HG02943 (cell line): ENCODE measurements around the gene ANO1.

Experiments used
- ATAC-seq: cut with Tn5 transposase; IDR thresholded peaks from one replicate; pipeline ENCODE4 v1.9.1; 2021; ENCODE audit warnings: mild to moderate bottlenecking, low read depth, moderate library complexity; ENCODE audit not compliant: unreplicated experiment

ANO1 gene

DNA sequence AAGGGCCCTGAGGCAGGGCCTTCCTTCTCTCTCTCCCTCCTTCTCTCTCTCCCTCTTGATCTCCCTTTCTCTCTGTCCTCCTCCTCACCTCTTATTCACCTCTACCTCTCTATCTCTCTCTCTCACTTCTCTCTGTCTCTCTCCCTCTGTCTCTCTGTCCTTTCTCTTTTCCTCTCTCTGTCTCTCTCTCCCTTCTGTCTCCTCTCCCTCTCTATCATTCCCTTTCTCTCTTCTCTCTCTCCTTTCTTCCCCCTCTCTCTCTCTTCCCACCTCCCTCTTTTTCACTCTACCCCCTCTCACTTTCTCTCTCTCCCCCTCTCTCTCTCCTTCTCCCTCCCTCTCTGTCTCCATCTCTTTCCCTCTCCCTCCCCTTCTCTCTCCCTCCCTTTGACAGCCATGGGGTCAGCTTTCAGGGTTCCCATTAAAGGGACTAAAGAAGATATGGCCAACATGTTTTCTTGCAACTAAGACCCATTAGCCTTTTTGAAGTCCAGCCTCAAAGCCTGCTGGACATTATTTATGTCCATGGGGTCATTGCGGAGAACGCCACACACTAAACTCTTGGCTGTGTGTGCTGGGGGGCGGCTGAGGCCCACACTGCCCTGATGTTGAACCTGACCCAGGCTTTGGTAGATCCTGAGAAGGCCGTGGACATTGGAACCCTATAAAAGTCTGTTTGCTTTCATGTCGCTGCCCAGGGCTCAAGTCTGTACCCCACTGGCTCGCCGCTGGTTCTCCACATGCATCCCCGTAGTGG is 15.0 kb downstream of the ANO1 start:
- no peak for ATAC-seq

DNA sequence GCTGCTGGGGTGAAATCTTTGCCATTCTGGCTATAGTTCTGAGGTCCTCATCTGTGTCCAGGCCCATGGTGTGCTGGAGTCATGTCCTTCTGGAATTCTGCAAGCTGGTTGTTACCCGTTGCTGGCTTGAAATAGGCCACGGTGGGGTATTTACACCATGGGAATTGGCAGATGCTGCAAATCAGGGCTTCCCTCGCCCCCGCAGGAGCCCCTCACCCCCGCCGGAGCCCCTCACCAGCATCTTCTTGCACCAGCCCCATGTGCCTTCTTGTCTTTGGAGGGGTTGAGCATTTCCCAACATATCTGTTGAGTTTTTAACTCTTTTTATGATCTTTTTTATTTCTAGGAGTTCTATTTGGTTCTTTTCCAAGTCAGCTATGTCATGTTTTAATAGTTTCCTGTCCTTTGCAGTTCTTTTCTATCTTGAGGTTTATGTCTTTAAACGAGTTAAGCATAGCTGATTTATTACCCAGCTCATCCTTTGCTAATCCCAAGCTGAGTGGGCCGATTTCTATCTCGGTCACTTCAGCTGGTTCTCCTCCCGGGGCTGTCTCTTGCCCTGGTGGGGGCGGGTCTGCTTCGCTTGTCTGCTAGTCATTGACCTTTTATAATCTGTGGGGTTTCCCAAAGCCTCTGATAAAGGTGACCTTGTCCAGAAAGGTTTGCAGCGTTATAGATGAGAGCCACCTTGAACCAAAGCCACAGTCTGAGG is 17.6 kb downstream of the ANO1 start:
- no peak for ATAC-seq

DNA sequence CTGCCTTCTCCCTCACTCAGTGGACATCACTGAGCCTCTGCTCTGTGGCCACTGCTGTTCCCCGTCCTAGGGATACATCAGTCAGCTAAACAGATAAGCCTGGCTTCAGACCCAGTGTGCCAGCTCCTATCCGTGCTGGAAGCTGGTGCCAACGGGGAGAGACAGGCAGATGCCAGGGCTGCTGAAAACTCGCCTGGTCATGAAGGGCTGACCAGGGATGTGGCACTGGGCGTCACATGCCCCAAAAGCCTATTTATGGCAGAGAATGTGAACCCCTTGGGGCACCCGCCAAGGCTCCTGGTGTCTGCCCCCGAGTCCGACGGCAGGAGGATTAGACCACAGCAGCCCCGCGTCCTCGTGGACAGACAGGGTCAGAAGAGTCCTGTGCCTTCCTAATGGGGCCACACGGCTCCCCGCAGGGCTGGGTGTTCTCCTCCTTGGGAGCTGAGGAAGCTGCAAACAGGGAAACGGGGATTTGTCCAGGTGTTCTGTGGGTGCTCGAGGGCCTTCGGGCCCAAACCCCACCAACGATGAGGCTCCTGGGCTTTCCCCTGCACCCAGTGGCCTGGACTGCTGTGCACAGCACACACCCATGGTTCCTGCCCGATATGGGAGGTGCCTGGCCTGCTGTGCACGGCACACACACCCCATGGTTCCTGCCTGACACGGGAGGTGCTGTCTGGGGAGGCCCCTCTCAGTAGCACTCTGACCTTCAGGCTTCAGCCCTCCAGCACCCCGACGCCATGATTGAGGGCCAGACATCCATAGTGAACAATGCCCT is 19.9 kb downstream of the ANO1 start:
- no peak for ATAC-seq

DNA sequence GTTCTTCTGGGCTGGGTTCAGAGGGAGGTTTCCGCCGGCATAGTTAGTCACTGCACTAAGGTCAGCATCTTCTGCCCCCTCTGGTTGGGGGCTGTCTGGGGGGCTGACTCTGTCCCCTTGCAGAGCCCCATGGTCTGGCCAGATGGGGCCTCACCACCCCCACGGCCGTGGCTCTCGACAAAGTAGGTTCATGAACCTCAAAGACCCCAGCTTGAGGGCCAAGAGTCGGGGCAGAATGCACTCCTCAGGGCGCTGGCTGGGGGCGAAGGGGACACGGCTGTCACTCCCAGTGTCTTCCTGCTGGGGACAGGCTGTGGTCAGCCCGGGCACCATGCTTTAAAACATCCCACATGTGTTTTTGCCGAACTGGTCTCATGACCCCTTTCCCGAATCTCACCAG is 20.8 kb downstream of the ANO1 start:
- no peak for ATAC-seq

DNA sequence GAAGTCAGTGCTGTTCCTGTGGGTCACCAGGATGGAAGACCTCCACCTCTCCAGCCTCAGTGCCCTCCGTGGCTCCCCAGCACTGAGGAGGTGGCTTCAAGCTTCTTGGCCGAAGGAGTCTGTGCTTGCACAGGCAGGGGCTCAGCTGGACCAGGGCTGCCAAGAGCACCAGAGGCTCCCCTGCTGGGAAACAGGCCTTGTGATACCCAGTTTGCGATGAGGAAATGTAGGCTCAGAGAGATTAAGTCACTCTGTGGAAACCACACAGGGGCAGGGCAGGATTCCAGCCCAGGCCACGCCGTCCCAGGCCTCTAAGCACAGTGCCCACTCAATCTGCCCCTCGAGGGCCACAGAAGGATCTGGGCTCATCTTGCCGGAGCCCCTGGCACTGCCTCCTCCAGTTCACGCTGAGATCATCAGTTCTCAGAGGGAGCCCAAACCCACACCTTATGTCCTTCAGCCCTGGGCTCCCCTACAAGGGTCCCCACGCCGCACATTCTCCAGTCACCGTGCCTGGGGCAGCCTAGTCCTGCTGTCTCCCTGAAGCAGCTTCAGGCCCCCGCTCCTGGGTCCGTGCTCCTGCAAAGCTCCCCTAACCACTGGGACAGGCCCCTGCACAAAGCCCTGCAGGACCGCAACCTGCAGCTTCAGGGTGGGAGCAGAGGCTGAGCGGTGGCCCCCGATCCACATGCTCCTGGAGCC is 21.6 kb downstream of the ANO1 start:
- no peak for ATAC-seq

DNA sequence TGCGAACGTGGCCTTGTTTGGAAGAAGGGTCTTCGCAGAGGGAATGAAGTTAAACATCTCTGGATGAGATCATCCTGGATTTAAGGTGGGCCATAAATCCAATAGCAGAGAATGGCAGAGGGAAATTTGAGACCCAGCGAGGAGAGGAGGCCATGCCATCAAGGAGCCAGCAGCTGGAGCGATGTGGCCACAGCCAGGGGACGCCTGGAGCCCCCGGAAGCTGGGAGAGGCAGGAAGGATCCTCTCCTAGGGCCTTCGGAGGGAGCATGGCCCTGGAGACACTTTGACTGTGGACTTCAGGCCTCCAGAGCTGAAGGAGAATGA is 22.1 kb downstream of the ANO1 start:
- no peak for ATAC-seq

DNA sequence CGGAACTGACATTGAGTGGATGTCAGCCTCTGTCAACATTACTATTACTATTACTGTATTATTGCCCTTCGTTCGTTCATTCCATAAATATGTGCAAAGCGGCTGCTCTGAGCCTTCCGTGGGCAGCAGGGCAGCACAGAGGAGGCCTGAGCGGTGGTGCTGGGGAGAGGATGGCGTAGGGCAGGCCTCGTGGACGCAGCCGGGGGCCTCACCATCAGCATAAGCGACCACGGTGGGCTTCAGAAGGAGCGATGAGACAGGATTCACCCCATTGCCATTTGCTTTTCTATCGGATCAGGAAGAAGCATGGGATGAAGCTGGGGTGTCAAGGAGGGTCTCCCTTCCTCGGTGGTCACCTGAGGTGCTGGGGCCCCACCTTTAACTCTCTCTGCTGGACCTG is 22.7 kb downstream of the ANO1 start:
- ATAC-seq: no peak

DNA sequence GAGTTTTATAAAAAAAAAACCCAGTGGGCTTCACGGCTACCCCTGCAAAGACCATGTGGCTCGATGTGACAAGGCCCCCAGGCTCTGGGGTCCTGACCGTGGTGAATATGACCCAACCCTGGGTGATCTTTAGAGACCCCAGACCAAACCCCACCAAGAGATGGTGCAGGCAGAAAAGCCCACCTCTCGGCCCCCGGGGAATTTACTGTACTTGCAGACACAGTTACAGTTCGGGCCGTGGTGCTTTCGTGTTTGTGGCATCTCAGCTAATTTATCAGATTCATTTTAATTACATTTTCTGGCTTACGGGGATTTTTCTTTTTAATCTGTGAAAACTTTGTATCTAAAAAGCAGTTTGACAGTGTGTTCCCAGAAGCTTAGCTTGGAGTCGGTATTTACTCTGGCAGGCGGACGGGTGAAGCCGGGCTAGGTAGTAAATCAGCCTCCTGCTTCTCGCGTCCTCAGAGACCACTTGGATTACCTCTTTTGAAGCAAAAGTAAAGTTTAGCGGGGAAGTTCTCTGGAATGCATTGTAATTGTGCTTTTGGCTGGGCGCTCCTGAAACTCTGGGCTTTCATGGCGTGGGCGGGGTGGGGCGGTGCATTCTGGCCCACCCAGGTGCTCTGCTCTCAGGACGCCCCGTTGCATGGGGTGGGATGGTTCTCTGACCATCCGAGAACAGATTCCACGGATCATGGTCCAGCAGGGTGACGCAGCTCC is 25.3 kb downstream of the ANO1 start:
- ATAC-seq: no peak

DNA sequence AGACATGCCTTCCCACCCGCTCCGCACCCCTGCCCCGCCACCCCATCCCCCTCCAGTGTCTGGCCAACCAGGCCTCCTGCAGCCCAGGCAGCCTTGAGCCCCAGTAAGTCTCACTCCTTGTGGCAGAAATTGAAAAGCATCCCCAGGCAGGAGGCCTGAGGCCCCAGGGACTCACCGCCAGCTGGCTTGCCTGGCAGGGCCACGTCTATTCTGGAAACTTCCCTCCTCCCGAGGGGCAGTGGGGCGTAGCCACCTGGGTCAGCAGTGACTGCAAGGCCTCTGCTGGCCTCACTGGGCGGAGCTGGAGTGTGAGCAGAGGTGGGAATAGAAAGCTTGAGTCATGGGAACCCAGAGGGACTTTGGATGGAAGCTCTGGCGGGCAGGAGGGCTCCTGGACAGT is 26.3 kb downstream of the ANO1 start:
- no peak for ATAC-seq

DNA sequence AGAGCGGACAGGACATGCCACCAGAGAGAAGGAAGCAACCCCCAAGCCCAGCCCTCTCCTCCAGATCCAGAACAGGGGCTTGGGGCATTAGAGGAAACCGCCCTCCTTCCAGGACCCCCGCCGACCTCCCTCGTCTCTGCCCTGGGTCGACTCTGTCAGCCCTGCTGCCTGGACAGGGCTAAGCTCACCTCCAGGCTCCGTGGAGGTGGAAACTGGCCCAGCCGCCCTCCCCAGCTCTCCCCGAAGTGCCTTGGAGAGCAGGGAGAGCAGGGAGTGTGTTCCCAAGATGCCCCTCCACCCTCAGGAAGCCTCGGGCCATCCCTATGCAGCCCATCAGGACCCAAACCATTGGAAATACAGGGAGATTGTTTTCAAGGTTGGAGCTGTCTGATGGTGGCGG is 26.8 kb downstream of the ANO1 start:
- ATAC-seq: no peak

DNA sequence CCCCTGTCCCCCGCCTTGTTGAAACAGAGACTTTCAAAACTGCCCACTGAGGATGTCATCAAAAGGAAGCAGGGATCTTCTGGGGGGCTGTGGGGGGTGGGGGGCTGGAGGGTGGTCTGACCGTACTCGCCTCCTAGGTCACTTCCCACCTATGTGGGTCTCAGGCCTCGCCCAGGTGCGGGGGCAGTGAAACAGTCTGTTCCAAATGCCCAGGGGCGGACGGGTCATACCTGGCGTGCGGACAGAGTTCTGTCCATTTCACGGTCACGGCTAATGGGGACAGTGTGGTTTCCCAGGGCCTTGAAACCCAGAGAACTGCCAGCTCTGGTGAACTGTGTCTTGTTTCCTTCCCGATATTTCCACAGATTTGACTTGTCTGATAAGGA is 27.2 kb downstream of the ANO1 start:
- ATAC-seq: no peak

DNA sequence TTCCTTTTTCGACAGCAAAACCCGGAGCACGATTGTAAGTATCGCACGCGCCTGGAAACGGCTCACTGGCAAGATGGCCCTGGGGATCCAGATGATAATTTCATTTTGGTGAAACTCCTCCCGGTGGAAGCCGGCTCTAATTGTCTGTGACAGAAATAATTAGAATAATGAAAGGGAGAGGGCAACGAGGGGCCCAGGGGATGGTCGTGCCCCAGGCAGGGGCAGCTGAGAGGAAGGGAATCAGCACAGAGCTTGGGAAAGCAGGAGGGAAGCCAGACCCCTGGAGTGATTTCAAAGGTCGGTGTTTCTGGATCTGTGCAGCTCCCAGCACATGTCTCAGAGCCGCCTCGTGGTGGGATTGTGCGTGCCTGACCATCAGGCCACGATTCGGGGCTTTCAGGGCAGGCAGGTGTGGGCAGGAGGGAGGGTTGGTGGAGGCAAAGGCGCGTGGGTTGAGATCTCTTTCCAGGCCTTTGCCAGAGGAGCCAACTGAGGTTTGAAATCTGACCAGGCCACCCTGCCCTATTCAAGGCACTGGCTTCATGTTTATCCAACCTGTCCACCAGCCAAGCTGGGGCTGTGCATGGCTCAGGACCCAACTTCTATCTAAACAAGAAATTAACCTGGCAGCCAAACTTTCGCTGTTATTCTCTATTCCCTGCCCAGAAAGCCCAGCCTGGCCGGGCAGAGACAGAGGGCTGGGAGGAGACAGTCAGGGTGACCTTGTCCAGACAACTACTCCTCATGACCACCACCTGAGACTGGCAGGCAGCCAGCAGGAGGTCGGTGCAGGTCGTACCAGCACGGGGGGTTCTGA is 27.8 kb downstream of the ANO1 start:
- ATAC-seq: no peak

DNA sequence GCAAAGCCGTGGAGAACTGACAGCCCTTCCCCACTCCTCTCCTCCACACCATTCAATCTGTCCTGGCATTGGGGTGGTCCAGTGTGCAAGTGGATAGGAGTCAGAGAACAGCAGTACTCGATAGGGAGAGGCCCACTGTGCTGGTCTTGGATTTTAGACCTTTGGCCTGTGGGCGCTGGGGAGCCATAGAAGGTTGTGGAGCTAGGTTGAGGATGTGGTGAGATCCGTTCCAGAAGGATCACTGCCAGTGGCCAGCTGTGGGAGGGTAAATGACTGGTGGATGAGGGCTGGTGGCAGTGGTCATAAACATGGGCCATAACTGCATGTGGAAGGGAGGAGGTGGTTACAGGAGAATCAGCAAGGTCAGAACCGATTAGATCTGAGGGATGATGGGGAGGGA is 28.6 kb downstream of the ANO1 start:
- ATAC-seq: no peak

DNA sequence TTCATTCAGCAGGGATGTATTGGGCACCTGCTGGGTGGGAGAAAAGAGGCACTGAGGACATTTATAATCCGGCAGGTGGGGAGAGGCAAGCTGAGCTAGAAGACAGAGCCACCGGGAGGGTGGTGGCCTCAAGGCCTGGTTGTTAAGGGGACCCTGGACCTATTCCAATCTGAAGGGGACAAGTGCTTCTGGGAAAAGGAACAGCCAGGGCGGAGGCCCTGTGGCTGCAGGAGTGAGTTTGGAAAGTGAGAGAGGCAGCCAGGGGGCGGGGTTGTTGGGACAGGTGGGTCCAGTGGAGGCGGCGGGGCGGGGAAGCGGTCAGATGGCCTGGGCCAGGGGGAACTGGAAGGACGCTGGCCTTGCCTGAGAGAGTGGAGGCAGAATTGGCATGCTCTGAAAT is 29.1 kb downstream of the ANO1 start:
- no peak for ATAC-seq

DNA sequence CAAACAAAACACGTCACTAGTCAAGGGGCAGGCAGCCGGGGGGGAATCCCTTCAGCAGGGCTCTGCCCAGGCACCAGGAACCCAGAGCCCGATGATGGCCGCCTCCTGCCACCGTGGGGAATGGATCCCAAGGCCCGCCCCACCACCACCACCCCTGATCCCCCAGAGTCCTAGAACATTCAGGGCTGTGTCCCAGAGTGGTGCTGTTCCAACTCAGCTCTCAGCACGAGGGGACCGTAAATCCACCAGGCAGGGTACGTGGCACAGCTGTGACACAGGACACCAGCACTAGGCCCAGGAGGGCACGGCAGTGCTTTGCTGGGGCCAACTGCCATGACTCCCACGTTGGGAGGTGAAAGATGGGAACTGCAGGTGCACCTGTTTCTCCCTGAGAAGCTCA is 29.6 kb downstream of the ANO1 start:
- ATAC-seq: no peak

DNA sequence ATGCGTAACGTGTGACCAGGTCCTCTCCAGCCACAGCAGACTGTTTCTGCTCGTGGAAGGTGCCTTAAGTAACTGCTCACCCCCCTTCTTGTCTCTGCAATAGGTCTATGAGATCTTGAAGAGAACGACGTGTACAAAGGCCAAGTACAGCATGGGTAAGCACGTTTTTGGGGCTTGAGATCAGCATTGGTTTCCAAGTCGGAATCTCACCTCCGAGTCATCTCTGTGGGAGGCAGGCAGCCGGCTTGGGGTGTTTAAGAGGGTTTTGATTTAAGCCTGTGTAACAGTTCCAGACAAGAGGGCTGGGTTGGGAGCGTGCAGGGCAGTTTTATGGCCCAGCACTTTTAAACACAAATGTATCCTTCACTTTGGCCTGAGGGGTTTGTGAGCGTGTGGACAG is 30.1 kb downstream of the ANO1 start:
- ATAC-seq: no peak

DNA sequence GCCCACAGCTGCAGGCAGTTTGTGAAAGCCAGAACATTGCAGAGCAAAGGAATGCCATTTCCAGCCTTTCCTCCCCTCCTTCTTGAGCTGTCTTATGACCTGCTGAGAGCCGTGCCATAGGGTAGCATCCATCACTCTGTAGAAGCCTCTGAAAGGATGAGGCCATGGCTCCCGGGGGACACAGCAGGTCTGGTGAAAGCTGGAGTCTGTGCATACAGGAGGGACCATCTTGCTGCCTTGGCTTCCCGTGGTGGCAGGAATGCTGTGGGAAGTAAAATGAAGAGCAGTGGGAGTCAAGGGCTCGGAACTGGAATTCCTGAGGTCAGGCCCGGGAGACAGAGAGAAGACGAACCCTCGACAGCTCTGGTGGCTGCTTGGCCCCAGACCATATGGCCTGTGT is 30.9 kb downstream of the ANO1 start:
- ATAC-seq: no peak

DNA sequence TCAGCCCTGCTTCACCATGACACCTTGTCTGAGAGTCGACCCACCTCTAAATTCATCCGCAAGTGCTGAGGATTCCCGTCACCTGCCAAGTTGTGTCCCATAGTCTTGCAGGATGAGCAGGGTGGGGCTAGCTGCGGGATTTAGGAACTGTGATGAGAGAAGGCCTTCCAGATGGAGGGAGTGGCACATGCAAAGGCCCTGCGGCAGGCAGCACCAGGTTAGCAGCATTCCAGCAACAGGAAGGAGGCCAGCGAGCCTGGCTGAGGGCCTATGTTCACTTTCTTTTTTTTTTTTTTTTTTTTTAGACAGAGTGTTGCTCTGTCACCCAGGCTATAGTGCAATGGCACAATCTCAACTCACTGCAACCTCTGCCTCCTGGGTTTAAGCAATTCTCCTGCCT is 31.8 kb downstream of the ANO1 start:
- ATAC-seq: no peak

DNA sequence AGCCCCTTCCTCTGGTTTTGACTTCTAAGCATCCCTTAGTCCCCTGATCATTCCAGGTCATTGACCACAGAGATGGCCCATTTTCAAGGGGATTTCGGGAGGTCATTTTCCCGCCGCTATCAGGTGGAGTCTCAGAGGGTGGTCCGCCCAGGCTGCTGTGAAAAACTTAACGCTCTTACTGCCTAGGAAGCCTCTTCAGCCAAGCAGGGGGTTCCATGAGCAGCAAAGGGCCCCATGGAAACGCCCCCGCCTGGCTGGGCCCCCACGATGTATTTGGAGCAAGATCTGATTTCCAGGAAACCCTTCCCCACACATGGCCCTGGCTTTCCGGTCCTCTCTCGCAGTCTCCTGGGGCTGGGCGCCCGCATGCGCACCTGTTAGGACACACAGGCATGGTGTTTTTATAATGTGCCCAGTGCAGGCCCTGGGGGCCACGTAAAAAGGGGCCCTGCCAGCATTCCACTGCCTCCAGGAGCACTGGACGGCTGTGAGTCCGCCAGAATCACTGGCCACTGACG is 32.5 kb downstream of the ANO1 start:
- no peak for ATAC-seq
